Measurements from ENCODE around the gene ACTBL2. TPM values are rescaled to one million over a fixed set of nuclear protein-coding genes. Genes with fewer than 3 reads are reported as not detected.
A peak's percentile ranks its signal among the peaks of the same experiment; 100 is the strongest.

Gene ACTBL2
- total RNA-seq, 1 experiment from 2014 or later, result not detected

DNA sequence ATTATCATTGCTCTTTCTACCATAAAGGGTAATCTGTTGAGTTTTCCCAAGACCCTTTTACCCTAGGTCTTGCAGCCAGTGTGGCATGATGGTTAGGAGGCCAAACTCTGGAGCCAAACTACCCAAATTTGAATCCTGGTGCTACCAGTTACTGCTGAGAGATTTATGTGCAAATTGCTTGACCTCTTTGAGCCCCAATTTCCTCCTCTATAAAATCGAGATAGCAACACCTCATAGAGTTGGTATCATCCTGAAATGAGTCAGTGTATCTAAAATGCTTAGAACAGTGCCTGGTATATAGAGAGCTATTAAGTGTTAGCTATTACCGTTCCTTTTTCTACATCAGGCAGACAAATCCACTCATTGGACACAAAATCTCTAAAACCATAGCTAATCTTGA lies 43.0 kb downstream of the ACTBL2 start:
- peaks cover 27% of the 10 kb centered on the region for H3K4me1 Mint-ChIP-seq (ENCODE audit: low read depth, unreplicated experiment)
- CTCF ChIA-PET, result no interaction called here
- BruUV-seq (replicated peaks), result no TSS peak

DNA sequence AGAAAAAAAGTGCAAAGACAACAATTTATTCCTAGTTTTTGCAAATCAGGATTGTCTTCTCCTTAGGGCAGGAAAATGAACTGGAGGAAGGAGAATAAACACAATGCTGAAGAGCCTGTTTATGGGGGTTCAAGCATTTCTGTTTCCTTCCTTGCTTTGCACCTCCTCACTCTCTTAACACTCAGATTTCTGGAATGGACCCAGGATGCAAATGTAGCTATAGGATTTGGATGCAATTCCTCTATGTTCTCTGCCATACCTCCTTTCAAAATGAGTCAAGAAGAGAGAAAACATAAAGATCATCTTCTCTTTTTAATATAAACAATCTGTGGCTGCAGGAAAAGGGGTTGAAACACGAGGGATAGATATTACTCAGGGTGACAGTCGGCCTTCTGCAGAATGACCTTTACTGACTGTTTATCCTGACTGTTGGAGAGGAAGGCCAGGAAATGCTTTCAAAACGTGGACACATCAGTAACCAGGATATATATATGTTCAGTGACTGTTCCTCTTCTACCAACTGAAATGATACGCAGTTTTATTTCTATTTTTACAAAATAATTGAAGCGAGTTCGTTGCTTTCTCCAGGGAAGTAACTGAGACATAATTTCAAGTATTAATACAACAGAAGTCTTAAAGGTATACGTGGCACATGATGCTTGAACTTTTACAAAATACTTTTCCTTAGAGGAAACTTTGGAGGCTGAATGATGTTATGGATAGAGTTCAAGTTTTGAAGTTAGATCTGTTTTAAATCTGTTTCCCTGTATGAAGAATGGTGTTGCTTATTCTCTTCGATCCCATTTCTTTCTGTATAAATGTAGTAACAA lies 44.4 kb downstream of the ACTBL2 start:
- DNase-seq, result no peak
- no peaks in the 10 kb centered on the region for H3K27me3 ChIP-seq (replicated peaks; ENCODE audit: control insufficient read depth, insufficient read depth, low read length)
- H3K9me3 ChIP-seq, result 0 out of 2 replicates have a peak, but pooled peaks cover 4% of the 10 kb centered on the region
- H3K36me3 ChIP-seq (ENCODE audit: control insufficient read depth, insufficient read depth, low read length), result no peaks in the 10 kb centered on the region
- peaks cover 12% of the 10 kb centered on the region for H3K9me3 Mint-ChIP-seq (ENCODE audit: unreplicated experiment)
- CTCF ChIA-PET, result no interaction called here
- intact Hi-C loops (cut with micrococcal nuclease; ENCODE audit: unreplicated experiment), result loop anchor here (5.0 kb wide), 1 partner anchor 101 kb away; no protein-coding TSS in a partner anchor
- H3K4me3 ChIP-seq (ENCODE audit: low read depth, low read length), result no peak overlapping the region
- H3K27me3 Mint-ChIP-seq (ENCODE audit: insufficient read depth, unreplicated experiment), result no peaks in the 10 kb centered on the region
- peaks cover 33% of the 10 kb centered on the region for H3K4me1 Mint-ChIP-seq (ENCODE audit: low read depth, unreplicated experiment)
- no peak overlapping the region for H3K4me3 Mint-ChIP-seq (ENCODE audit: unreplicated experiment)
- TF ChIP-seq, protein P1, sequence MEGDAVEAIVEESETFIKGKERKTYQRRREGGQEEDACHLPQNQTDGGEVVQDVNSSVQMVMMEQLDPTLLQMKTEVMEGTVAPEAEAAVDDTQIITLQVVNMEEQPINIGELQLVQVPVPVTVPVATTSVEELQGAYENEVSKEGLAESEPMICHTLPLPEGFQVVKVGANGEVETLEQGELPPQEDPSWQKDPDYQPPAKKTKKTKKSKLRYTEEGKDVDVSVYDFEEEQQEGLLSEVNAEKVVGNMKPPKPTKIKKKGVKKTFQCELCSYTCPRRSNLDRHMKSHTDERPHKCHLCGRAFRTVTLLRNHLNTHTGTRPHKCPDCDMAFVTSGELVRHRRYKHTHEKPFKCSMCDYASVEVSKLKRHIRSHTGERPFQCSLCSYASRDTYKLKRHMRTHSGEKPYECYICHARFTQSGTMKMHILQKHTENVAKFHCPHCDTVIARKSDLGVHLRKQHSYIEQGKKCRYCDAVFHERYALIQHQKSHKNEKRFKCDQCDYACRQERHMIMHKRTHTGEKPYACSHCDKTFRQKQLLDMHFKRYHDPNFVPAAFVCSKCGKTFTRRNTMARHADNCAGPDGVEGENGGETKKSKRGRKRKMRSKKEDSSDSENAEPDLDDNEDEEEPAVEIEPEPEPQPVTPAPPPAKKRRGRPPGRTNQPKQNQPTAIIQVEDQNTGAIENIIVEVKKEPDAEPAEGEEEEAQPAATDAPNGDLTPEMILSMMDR (IDR thresholded peaks at IDR 0.05; ENCODE audit: insufficient read depth in 1 of 2, low read depth in 1 of 2, low read length in 1 of 2, severe bottlenecking in 1 of 2, unreplicated experiment in 1 of 2), result no peak
- BruUV-seq (replicated peaks), result no TSS peak
- H3K27ac Mint-ChIP-seq (ENCODE audit: unreplicated experiment), result peak overlapping the region; percentile 69
- H3K36me3 Mint-ChIP-seq (ENCODE audit: insufficient read depth, unreplicated experiment), result no peaks in the 10 kb centered on the region
- peaks cover 55% of the 10 kb centered on the region for H3K4me1 ChIP-seq
- POLR2A ChIA-PET, result no interaction called here

More for the DNA sequence above, 43.0 kb downstream of the ACTBL2 start:
- Mint-ChIP-seq H3K4me3 (ENCODE audit: unreplicated experiment) (no peak overlapping the region), H3K27ac (ENCODE audit: unreplicated experiment) (no peak overlapping the region), H3K36me3 (ENCODE audit: insufficient read depth, unreplicated experiment) (no peaks in the 10 kb centered on the region), H3K9me3 (ENCODE audit: unreplicated experiment) (peaks cover 9% of the 10 kb centered on the region), H3K27me3 (ENCODE audit: insufficient read depth, unreplicated experiment) (no peaks in the 10 kb centered on the region)
- H3K4me3 ChIP-seq (ENCODE audit: low read depth, low read length), result no peak overlapping the region
- POLR2A ChIA-PET, result no interaction called here
- no peaks in the 10 kb centered on the region for H3K36me3 ChIP-seq (ENCODE audit: control insufficient read depth, insufficient read depth, low read length)
- 0 out of 2 replicates have a peak, but pooled peaks cover 4% of the 10 kb centered on the region for H3K9me3 ChIP-seq
- TF ChIP-seq, protein P1 (IDR thresholded peaks at IDR 0.05; ENCODE audit: insufficient read depth in 1 of 2, low read depth in 1 of 2, low read length in 1 of 2, severe bottlenecking in 1 of 2, unreplicated experiment in 1 of 2), result no peak
- no peak for DNase-seq
- no peaks in the 10 kb centered on the region for H3K27me3 ChIP-seq (replicated peaks; ENCODE audit: control insufficient read depth, insufficient read depth, low read length)
- intact Hi-C loops (cut with micrococcal nuclease; ENCODE audit: unreplicated experiment), result loop anchor here (5.0 kb wide), 1 partner anchor 102 kb away; no protein-coding TSS in a partner anchor
- peaks cover 45% of the 10 kb centered on the region for H3K4me1 ChIP-seq

DNA sequence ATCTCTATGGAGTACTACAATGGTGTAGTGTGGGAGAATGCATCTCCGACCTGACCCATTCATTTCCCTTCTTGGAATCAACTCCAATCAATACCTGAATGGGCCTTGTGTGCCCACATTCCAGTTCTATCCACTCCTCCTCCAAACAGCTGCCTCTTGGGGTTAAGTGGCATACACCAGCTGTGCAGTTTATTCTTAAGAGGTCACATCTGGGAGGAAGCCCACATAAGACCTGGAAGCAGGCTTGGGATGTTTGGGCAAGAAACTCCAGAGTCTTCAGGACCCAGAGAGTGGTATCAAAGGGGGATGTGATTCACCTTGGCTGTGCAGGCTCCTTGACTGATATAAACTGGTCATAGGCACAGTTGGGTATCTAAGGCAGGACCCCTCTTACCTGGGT lies 46.0 kb downstream of the ACTBL2 start:
- Mint-ChIP-seq H3K4me3 (ENCODE audit: unreplicated experiment) (no peak overlapping the region), H3K27ac (ENCODE audit: unreplicated experiment) (peak overlapping the region; percentile 69), H3K27me3 (ENCODE audit: insufficient read depth, unreplicated experiment) (no peaks in the 10 kb centered on the region), H3K9me3 (ENCODE audit: unreplicated experiment) (peaks cover 12% of the 10 kb centered on the region), H3K36me3 (ENCODE audit: insufficient read depth, unreplicated experiment) (no peaks in the 10 kb centered on the region), H3K4me1 (ENCODE audit: low read depth, unreplicated experiment) (peaks cover 33% of the 10 kb centered on the region)
- H3K36me3 ChIP-seq (ENCODE audit: control insufficient read depth, insufficient read depth, low read length), result no peaks in the 10 kb centered on the region
- H3K4me1 ChIP-seq, result peaks cover 42% of the 10 kb centered on the region
- BruUV-seq (replicated peaks), result no TSS peak
- H3K27me3 ChIP-seq (replicated peaks; ENCODE audit: control insufficient read depth, insufficient read depth, low read length), result no peaks in the 10 kb centered on the region
- POLR2A ChIA-PET, result no interaction called here
- TF ChIP-seq, protein P1 (IDR thresholded peaks at IDR 0.05; ENCODE audit: insufficient read depth in 1 of 2, low read depth in 1 of 2, low read length in 1 of 2, severe bottlenecking in 1 of 2, unreplicated experiment in 1 of 2), result no peak
- no peak overlapping the region for H3K4me3 ChIP-seq (ENCODE audit: low read depth, low read length)
- H3K9me3 ChIP-seq, result 0 out of 2 replicates have a peak, but pooled peaks cover 4% of the 10 kb centered on the region
- no peak for DNase-seq
- intact Hi-C loops (cut with micrococcal nuclease; ENCODE audit: unreplicated experiment), result loop anchor here (5.0 kb wide), 1 partner anchor 99 kb away; no protein-coding TSS in a partner anchor
- CTCF ChIA-PET, result no interaction called here
